Activated CD4-positive, alpha-beta T cell treated with anti-CD3 and anti-CD28 coated beads, Interleukin-2, amount 50 U/mL, for 48 hours (primary cell): Measurements from ENCODE around the gene ABCC2.
"Not testable (repeated sequence)": the region's sequence is repeated elsewhere in the genome, so short reads cannot be mapped to it uniquely, and the experiment has no call there.

Experiments
- DNase-seq, 2 experiments: peaks; one replicate each; pipeline ENCODE4 v3.0.0-alpha.2; 2020

The ABCC2 gene

GRCh38 chr10:99782447-99783286, at the start of gene ABCC2:
Gene ABCC2 (plus strand): TSS chr10:99782640. CDS start chr10:99782845, 205 bp downstream.
- DNase-seq, result no peak

DNA sequence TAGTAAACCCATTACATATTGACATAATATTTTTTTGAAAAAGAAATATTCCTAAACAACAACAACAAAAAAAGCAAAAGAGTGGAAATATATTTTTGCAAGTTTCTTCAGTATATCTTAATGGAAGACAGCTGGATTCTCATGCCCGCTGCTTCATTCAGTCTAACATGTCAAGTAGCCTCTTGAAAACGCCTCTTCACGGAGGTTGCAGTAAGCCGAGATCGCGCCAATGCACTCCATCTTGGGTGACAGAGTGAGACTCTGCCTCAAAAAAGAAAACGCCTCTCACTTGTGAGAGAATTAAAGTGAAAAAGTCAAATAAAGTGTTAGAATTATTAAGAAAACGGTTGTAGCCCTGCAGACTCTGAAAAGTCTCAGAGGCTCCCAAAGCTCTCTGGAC, 49.1 kb upstream of the ABCC2 start:
- no peak for DNase-seq

- DNase-seq, result not testable (repeated sequence)
Measured at GRCh38 chr10:99734111-99734510, 48.3 kb upstream of the ABCC2 start.

DNA sequence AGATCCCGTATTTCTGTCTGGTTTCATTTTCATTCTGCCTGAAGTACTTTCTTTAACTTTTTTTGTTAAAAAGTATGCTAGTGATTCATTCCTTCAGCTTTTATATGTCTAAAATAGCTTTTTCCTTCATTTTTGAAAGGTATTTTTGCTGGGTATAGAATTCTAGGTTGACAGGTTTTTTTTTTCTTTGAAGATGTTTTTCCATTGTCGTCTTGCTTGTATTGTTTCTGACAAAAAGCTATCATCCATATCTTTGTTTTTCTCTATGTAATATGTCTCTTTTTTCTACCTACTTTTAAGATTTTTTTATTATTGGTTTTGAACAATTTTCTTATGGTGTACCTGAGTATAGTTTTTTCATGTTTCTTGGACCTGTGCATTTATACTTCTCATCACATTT, 42.2 kb upstream of the ABCC2 start:
- no peak for DNase-seq

- no peak for DNase-seq
Measured at GRCh38 chr10:99740933-99741559, 41.4 kb upstream of the ABCC2 start.

- DNase-seq, result no peak
Measured at GRCh38 chr10:99742254-99742653, 40.2 kb upstream of the ABCC2 start.

DNA sequence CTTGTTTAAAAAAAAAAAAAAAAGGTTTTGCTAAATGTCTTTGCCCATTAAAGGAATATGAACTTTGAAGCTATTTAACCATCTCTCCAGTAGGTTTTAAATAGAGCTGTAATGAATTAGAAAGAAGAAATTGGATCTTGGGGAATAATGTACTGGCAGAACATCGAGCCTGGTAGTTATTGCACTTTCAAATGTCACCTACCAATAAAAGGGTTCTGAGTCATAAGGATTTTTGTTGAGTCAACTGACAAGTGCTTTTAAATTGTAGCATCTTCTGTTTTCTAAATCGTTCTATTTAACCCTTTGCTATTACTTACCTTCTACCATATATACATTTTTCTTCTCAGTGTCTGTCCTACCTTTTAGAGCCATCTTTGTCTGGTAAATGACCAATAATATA, 39.7 kb upstream of the ABCC2 start:
- DNase-seq, result no peak

DNA sequence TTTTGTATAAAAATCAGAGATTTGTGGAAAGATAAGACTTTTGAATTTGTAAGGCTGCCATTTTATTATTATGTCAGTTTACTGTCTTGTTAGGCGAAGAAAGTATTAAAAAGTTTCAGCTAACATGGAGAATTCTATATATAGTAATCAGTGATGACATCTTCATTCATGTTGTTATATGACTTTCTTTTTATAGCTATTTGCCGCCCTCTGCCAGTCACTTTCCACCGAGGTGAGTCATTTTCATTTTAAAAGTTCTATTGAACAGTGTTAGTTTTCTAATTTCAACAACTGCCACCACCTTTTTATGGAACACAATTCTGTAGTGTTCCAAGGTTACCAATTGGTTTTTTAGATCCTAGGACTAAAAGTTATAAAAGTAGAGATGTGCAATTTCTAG, 38.6 kb upstream of the ABCC2 start:
- no peak for DNase-seq

DNA sequence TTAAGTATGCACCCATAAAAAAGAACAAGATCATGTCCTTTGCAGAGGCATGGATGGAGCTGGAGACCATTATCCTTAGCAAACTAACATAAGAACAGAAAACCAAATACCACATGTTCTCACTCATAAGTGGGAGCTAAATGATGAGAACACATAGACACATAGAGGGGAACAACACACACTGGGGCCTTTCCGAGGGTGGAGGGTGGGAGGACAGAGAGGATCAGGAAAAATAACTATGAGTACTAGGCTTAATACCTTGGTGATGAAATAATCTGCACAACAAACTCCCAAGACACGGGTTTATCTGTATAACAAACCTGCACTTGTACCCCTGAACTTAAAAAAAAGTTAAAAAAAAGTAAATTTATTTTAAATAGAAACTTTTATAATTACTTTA, 36.3 kb upstream of the ABCC2 start:
- not testable (repeated sequence) for DNase-seq

DNA sequence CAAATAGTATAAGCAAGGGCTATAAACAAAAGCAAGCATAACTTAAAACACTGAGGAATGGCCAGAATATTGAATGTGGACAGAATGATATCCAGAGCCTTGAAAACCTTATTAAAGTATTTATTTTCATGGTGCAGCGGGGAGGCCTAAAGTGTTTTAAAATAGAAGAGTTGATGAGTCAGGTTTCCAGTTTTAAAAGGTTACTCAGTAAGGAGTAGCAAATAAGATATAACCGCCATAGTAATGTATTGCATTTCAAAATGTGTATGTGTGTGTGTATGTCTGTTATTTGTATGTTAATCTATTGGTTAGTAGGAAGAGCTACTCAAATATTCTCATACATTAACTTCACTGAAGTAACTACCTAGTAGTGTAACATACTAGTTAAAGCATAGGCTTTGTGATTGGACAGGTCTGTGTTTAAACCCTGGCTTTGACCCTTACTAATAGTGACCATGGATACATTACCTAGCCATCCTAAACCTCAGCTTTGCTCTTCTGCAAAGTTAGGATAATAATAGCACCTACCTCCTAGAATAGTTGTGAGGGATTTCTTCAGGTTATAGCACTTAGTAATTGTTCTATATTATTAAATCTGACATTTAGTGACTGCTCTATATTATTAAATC, 33.5 kb upstream of the ABCC2 start:
- no peak for DNase-seq

DNA sequence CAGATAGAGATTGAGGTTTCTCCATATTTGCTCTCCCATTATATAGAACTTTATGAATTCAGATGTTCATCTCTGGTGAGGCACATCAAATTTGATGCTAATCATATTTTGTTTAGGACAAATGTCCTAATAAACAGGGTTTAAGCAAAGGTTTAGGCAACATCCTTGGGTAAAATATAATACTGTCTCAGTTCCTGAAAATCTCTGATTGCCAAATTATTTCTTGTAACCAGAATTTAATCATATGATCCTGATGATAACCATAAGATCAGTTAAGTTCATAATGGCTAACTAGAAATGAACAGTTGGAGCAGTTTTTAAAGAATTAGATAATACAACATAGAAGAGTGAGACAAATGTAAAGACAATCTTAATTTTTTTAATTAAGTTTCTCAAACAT, 31.8 kb upstream of the ABCC2 start:
- no peak for DNase-seq

DNA sequence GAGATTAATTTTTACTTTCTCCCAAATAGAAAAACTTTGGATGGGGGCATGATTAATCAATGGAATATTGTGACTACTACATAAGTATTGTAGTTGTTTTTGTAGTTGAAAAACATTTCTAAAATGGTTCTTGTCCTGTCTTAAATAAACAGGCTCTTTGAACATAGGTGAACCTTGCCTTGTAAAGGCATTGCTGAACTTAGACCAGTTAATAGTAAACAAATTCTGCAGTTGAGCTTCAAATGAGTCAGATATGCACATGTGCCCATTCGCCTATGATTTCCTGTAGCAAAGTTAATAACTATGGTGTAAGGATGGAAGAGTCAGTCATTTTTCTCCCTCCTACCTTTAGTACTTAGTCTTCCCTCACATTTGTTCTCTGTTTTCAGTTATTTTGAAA, 27.8 kb upstream of the ABCC2 start:
- no peak for DNase-seq

GRCh38 chr10:99756159-99756558, 26.3 kb upstream of the ABCC2 start:
- DNase-seq, result no peak

- no peak for DNase-seq
Measured at GRCh38 chr10:99758211-99758891, 24.1 kb upstream of the ABCC2 start.

- no peak for DNase-seq
Measured at GRCh38 chr10:99760321-99760720, 22.1 kb upstream of the ABCC2 start.

DNA sequence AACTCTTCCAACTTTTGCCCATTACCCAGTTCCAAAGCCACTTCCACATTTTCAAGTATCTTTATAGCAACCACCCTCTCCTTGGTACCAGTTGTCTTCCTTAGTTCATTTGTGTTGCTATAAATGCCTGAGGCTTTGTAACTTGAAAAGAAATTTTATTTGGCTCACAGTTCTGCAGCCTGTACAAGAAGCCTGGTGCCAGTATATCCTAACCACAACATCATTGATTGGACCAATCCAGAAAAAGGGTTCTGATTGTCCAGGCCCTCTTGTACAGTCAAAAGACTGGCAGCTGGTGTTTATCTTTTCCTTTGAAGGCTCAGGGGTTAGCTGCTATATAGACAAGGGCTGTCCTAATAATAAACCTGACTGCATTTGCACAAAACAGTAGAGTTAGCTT, 21.1 kb upstream of the ABCC2 start:
- DNase-seq, result no peak

DNA sequence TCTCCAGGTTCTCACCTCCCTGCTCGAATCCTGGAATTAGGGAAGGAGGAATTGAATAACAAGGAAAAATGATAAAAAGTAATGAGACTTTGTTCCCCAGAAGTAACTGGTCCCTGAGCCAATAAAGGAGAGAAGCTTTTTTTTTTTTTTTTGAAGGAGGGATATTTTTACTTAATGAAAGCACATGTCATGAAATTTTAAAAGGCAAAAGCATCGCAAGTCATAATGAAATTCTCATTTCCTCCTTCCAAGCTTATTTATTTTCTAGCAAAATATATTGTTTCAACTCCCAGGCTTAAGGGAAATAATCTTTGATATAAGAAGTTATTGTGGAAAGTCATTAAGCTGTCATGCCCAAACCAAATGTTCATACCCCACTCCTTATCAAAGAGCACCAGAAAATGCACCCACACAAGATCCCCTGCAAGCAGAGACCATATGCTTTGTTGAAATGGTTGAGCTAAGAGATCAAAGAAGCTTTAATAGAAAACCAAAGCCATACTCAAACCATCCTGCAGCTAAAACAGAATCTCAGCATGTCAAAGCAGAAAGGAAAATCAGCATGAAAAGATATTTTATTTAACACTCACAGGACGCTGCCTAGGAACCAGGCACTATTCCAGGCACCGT, 16.7 kb upstream of the ABCC2 start:
- DNase-seq, result no peak

GRCh38 chr10:99766302-99766681, 16.1 kb upstream of the ABCC2 start:
- DNase-seq, result no peak

DNA sequence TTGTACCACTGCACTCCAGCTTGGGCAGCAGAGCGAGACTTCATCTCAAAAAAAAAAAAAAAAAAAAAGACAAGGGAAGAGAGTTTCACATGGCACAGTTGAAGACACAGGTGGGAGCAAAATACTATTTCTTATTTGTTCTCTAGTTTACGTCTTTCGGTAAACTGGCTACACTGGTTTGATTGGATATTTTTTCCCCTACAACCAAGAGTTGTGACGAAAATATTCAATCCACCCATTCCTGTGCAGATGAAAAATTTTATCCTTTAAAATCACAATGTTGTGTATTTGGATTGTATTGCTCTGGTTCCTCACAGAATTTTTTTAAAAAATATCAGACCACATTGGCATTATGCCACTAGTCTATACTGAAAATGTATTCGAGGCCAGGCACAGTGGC, 14.5 kb upstream of the ABCC2 start:
- DNase-seq, result no peak

DNA sequence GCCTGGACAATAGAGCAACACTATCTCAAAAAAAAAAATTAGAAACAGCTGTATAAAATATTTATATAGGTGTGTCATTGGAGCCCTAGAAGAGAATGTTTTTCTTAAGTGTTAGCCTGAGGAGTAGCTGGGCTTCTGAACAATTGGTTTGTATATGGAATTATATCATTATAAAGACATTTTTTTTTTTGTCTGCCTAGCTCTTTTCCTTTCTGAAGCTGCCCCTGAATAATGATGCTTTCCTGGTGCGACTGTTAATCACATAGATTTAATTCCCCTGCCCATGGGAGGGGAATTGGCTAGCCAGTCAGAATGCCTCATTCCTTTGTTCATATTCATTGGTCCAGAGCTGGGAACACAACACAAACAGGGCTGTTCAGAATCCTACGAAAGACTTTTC, 13.9 kb upstream of the ABCC2 start:
- no peak for DNase-seq

DNA sequence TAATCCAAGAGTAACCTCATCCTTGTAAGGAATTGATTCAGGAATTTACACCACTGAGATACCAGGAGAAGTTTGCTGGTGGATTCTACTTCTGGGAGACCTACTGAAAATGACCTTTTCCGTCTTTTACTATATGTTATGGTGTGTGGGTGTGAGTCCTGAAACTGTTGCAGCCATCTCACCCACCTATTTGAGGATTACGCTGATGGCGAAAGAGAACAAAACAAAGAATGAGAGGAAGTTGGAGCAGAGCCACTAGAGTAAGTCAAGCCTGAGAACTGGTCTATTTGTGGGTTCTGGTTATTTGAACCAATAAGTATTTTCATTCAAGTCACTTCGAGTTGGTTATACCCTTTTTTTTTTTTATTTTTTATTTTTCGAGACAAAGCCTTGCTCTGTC, 12.7 kb upstream of the ABCC2 start:
- DNase-seq, result no peak

DNA sequence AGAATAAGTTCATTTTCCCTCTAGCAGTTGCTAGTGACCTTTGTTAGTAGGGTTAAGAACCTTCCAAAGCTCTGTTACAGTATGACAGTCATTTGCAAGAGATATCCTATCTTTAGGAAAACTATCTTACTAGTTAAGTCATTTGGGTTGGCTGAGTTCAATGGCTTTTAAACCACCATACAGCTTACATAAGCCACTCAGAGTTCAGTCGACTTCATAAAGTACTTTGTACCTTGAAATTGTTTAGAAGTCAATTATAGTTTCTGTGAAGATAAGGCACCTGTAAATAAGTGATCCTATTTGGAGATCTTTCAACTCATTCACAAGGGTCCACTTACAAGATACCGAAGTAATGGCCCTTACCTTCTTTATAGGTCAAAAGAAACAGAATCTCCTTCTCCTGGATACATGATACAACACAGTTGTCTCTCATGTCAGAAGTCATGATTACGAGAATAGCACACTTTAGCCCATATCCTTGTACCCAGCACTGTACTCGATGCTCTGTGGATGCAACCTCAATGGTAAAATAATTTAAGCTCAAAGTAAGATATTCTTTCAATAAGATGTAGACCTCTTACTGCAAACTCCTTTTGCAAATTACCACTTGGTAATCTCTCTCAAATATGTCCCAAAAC, 11.9 kb upstream of the ABCC2 start:
- DNase-seq, result no peak

GRCh38 chr10:99775850-99776249, 6.6 kb upstream of the ABCC2 start:
- no peak for DNase-seq
